Mammary epithelial cell (primary cell): Measurements from ENCODE around the gene MMGT1.

Experiments used
- EZH2 ChIP-seq: IDR thresholded peaks from 2 replicates; pipeline ENCODE4 v1.6.1; 2012; ENCODE audit warnings: low read length, inconsistent platforms, borderline replicate concordance
- TF ChIP-seq, protein P1 (sequence below), 2 donors: IDR thresholded peaks in 1 of 2; conservative IDR thresholded peaks in 1 of 2; 2 replicates each; pipeline ENCODE4 v1.5.1; 2011 to 2012; ENCODE audit warnings: inconsistent platforms in 2 of 2, low read length in 2 of 2, mild to moderate bottlenecking in 2 of 2, control low read depth in 1 of 2, low read depth in 1 of 2; ENCODE audit not compliant: insufficient read depth in 1 of 2; ENCODE audit errors: extremely low read depth in 1 of 2

DNA sequence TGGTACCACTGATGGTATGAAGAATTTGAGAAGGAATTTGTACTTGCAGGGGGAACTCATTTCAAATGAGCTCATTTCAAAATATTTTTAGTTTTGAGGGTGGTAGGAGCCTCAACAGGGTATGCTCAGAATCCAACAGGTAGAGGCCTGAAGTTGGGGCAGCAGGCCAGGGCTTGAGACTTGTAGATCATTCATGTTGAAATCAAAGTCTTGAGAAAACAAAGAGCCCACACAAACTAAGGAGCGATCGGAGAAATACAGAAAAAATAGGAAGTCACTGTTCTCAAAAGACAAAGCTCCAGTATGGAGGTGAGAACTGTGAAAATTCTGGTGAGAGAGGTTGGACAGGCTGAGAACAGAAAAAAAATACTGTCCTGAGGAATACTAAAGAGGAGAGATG is 10.5 kb upstream of the MMGT1 start:
- TF ChIP-seq, protein P1, sequence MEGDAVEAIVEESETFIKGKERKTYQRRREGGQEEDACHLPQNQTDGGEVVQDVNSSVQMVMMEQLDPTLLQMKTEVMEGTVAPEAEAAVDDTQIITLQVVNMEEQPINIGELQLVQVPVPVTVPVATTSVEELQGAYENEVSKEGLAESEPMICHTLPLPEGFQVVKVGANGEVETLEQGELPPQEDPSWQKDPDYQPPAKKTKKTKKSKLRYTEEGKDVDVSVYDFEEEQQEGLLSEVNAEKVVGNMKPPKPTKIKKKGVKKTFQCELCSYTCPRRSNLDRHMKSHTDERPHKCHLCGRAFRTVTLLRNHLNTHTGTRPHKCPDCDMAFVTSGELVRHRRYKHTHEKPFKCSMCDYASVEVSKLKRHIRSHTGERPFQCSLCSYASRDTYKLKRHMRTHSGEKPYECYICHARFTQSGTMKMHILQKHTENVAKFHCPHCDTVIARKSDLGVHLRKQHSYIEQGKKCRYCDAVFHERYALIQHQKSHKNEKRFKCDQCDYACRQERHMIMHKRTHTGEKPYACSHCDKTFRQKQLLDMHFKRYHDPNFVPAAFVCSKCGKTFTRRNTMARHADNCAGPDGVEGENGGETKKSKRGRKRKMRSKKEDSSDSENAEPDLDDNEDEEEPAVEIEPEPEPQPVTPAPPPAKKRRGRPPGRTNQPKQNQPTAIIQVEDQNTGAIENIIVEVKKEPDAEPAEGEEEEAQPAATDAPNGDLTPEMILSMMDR (conservative IDR thresholded peaks at IDR 0.05 in 1 of 2, IDR thresholded peaks at IDR 0.05 in 1 of 2; ENCODE audit: extremely low read depth in 1 of 2, insufficient read depth in 1 of 2, low read depth in 1 of 2, low read length in 2 of 2) = no peak
- no peak for TF ChIP-seq EZH2
